SK-N-SH (cell line): ENCODE measurements around the gene NLRC5. TPM values are rescaled to one million over a fixed set of nuclear protein-coding genes. Genes with fewer than 3 reads are reported as not detected.
"Not testable (repeated sequence)": the region's sequence is repeated elsewhere in the genome, so short reads cannot be mapped to it uniquely, and the experiment has no call there.

ENCODE experiments used
- CTCF ChIA-PET: fragments of 300-600, 350-600 bp; formaldehyde crosslinking; extraction: SDS; loops from one replicate; lab custom pipeline; 2021; lab: Yijun Ruan, JAX
- POLR2A ChIA-PET: fragments of 350-600 bp; sonication (Branson Sonifier 250); formaldehyde crosslinking; extraction: SDS; loops from one replicate; lab custom pipeline; 2020; ENCODE audit warnings: antibody characterized with exemption, inconsistent platforms; lab: Yijun Ruan, JAX
- DNase-seq: peaks from one replicate; pipeline ENCODE4 v3.0.0; 2012
- H2AFZ ChIP-seq: fragments of 200-600 bp; sonication (generic); 2 replicates; pipeline ENCODE4 v1.8.1; 2016; ENCODE audit warnings: antibody characterized with exemption, mild to moderate bottlenecking, low read depth
- H3F3A ChIP-seq: fragments of 200-600 bp; sonication (generic); replicated peaks from 2 replicates; pipeline ENCODE3; 2016; ENCODE audit warnings: antibody characterized with exemption, mild to moderate bottlenecking; ENCODE audit not compliant: insufficient read depth
- H3K27ac ChIP-seq, 2 experiments: fragments of 200-500 bp in 1 of 2; fragments of 200-600 bp in 1 of 2; sonication (Bioruptor generic) in 1 of 2; sonication (generic), shearing (Covaris generic) in 1 of 2; 2 replicates each; pipeline versions ENCODE4 v1.5.1 to v1.6.1; 2014 to 2016; ENCODE audit warnings: low read depth in 2 of 2, inconsistent platforms in 1 of 2, low read length in 1 of 2, mild to moderate bottlenecking in 1 of 2, mixed read lengths in 1 of 2
- H3K27me3 ChIP-seq: fragments of 200-600 bp; sonication (generic), shearing (Covaris generic); 2 replicates; pipeline ENCODE4 v1.6.1; 2016; ENCODE audit warnings: mixed run types; ENCODE audit not compliant: insufficient read depth
- H3K36me3 ChIP-seq, 2 experiments: fragments of 200-500 bp in 1 of 2; fragments of 200-600 bp in 1 of 2; sonication (Bioruptor generic) in 1 of 2; sonication (generic) in 1 of 2; replicated peaks in 1 of 2; 2 replicates each; pipeline versions ENCODE3 to v1.5.1; 2014 to 2016; ENCODE audit warnings: low read length in 1 of 2, mild to moderate bottlenecking in 1 of 2; ENCODE audit not compliant: insufficient read depth in 2 of 2, control insufficient read depth in 1 of 2
- H3K4me1 ChIP-seq, 2 experiments: fragments of 200-500 bp in 1 of 2; fragments of 200-600 bp in 1 of 2; sonication (Bioruptor generic) in 1 of 2; sonication (generic), shearing (Covaris generic) in 1 of 2; 2 replicates each; pipeline versions ENCODE4 v1.5.1 to v1.6.1; 2014 to 2016; ENCODE audit warnings: low read depth in 1 of 2, low read length in 1 of 2, mixed run types in 1 of 2; ENCODE audit not compliant: insufficient read depth in 2 of 2, control insufficient read depth in 1 of 2
- H3K4me2 ChIP-seq: fragments of 200-600 bp; sonication (generic), shearing (Covaris generic); 2 replicates; pipeline ENCODE4 v1.6.1; 2017; ENCODE audit warnings: mixed run types
- H3K4me3 ChIP-seq, 2 experiments: fragments of 200-500 bp in 1 of 2; fragments of 200-600 bp in 1 of 2; sonication (Bioruptor generic) in 1 of 2; sonication (generic), shearing (Covaris generic) in 1 of 2; 2 replicates each; pipeline versions ENCODE4 v1.5.1 to v1.8.1; 2014 to 2016; ENCODE audit warnings: low read depth in 2 of 2, inconsistent platforms in 1 of 2, low read length in 1 of 2, mild to moderate bottlenecking in 1 of 2, mixed read lengths in 1 of 2, moderate library complexity in 1 of 2
- H3K79me2 ChIP-seq: fragments of 200-600 bp; sonication (generic); 2 replicates; pipeline ENCODE4 v1.8.1; 2017; ENCODE audit warnings: mild to moderate bottlenecking; ENCODE audit not compliant: insufficient read depth
- H3K9ac ChIP-seq: fragments of 200-600 bp; sonication (generic); 2 replicates; pipeline ENCODE4 v1.6.1; 2017; ENCODE audit warnings: mixed run types
- H3K9me2 ChIP-seq: fragments of 200-600 bp; sonication (generic); 2 replicates; pipeline ENCODE4 v1.6.1; 2017; ENCODE audit warnings: mixed run types
- H3K9me3 ChIP-seq: fragments of 200-600 bp; sonication (generic); 2 replicates; pipeline ENCODE4 v1.6.1; 2017; ENCODE audit warnings: mixed run types, mild to moderate bottlenecking, moderate library complexity
- H4K20me1 ChIP-seq: fragments of 200-600 bp; sonication (generic); 2 replicates; pipeline ENCODE4 v1.6.1; 2017; ENCODE audit warnings: mild to moderate bottlenecking, mixed run types; ENCODE audit not compliant: insufficient read depth
- EZH2phosphoT487 ChIP-seq: fragments of 200-600 bp; sonication (generic); IDR thresholded peaks from 2 replicates; pipeline ENCODE4 v1.6.1; 2017; ENCODE audit warnings: low read depth, mixed run types, mild to moderate bottlenecking, antibody characterized with exemption, moderate library complexity, borderline replicate concordance
- FOXJ3 ChIP-seq: sonication (generic); formaldehyde crosslinking; IDR thresholded peaks from 2 replicates; pipeline ENCODE4 v1.5.1; 2020; ENCODE audit warnings: mild to moderate bottlenecking, missing genetic modification reagents
- MXI1 ChIP-seq: IDR thresholded peaks from 2 replicates; pipeline ENCODE4 v1.6.1; 2012; ENCODE audit warnings: mild to moderate bottlenecking, low read depth, low read length, improper control_type of control experiment
- POLR2AphosphoS5 ChIP-seq: IDR thresholded peaks from 2 replicates; pipeline ENCODE4 v1.6.1; 2012; ENCODE audit warnings: low read depth, low read length
- RCOR1 ChIP-seq: fragments of 150-350 bp; IDR thresholded peaks from 2 replicates; pipeline ENCODE4 v1.6.1; 2017; ENCODE audit warnings: antibody characterized with exemption, low read length
- RXRA ChIP-seq: IDR thresholded peaks from 2 replicates; pipeline ENCODE4 v1.4.0; 2012; ENCODE audit warnings: low read depth, mild to moderate bottlenecking, borderline replicate concordance
- TAF1 ChIP-seq: IDR thresholded peaks from 2 replicates; pipeline ENCODE4 v1.6.1; 2012; ENCODE audit warnings: low read depth, mild to moderate bottlenecking, low read length, moderate library complexity, borderline replicate concordance
- WGBS: methylation state at CpG from one replicate; pipeline ENCODE4 v1.1.6; 2017; ENCODE audit warnings: low lambda C conversion rate; 5-methylcytosine and 5-hydroxymethylcytosine counted together
- polyA plus RNA-seq, 3 experiments: library from polyadenylated mRNA; depleted of rRNA; stranded (reverse); fragments of >200 nt; gene quantifications; 2 replicates each; pipeline ENCODE4 v1.2.3, GENCODE V29; 2012
- TF ChIP-seq, protein P1 (sequence below): fragments of 150-350 bp; IDR thresholded peaks from 2 replicates; pipeline ENCODE4 v1.6.1; 2017; ENCODE audit warnings: antibody characterized with exemption, low read length, low read depth, borderline replicate concordance
- TF ChIP-seq, protein P2 (sequence below): IDR thresholded peaks from 2 replicates; pipeline ENCODE4 v1.6.1; 2012; ENCODE audit warnings: mild to moderate bottlenecking, low read depth, low read length, moderate library complexity
- TF ChIP-seq, protein P3 (sequence below): IDR thresholded peaks from 2 replicates; pipeline ENCODE4 v1.4.0; 2012; ENCODE audit warnings: low read depth, borderline replicate concordance
- TF ChIP-seq, protein P4 (sequence below): IDR thresholded peaks from 2 replicates; pipeline ENCODE4 v1.4.0; 2012; ENCODE audit warnings: low read depth

Gene NLRC5
- polyA plus RNA-seq, 1 of the 3 experiments (the other 2 are of a cell fraction): 6.5 TPM

DNA sequence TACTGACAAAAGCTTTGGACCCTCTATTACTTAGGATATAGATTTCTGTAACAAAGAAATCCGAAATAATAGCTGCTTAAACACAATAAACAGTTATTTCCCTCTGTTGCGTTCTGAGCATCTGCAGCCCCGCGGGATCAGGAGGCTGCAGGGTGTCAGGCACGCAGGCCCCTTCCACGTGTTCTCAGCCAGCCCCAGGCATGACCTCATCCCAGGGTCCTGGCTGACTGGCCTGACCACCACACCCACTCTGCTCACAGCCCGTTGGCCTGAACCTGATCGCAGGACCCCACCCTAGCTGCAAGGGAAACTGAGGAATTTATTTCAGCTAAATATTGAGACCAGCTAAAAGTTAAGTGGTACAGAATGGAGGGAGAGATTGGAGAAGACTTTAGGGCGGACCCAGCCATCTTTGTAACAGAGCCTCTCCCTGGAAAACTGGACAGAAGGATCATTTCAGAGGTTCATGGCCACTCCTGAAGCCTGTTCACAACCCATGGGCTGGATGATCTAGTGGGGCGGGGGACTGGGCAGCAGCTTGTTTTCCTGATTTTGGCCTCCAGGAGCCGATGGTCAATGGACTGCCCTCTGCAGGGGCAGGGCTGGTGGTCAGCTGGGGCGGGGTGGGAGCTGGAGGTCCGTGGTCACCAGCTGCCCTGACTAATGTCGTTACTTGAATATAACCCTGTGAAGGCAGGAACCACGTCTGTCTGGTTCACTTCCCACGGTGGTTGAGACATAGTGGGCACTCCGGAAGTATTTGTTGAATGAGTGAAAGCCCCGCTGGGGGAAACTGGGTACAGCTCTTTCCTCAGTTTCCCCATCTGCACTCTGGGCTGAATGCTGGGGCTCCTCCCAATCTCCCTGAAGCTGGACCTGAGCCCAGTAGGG, 16.7 kb upstream of the NLRC5 start (continued):
- TF ChIP-seq, protein P1, sequence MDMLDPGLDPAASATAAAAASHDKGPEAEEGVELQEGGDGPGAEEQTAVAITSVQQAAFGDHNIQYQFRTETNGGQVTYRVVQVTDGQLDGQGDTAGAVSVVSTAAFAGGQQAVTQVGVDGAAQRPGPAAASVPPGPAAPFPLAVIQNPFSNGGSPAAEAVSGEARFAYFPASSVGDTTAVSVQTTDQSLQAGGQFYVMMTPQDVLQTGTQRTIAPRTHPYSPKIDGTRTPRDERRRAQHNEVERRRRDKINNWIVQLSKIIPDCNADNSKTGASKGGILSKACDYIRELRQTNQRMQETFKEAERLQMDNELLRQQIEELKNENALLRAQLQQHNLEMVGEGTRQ: no peak
- TF ChIP-seq MXI1 (no peak), FOXJ3 (no peak), TAF1 (no peak), RCOR1 (no peak), EZH2phosphoT487 (no peak), POLR2AphosphoS5 (no peak)
- TF ChIP-seq, protein P2, sequence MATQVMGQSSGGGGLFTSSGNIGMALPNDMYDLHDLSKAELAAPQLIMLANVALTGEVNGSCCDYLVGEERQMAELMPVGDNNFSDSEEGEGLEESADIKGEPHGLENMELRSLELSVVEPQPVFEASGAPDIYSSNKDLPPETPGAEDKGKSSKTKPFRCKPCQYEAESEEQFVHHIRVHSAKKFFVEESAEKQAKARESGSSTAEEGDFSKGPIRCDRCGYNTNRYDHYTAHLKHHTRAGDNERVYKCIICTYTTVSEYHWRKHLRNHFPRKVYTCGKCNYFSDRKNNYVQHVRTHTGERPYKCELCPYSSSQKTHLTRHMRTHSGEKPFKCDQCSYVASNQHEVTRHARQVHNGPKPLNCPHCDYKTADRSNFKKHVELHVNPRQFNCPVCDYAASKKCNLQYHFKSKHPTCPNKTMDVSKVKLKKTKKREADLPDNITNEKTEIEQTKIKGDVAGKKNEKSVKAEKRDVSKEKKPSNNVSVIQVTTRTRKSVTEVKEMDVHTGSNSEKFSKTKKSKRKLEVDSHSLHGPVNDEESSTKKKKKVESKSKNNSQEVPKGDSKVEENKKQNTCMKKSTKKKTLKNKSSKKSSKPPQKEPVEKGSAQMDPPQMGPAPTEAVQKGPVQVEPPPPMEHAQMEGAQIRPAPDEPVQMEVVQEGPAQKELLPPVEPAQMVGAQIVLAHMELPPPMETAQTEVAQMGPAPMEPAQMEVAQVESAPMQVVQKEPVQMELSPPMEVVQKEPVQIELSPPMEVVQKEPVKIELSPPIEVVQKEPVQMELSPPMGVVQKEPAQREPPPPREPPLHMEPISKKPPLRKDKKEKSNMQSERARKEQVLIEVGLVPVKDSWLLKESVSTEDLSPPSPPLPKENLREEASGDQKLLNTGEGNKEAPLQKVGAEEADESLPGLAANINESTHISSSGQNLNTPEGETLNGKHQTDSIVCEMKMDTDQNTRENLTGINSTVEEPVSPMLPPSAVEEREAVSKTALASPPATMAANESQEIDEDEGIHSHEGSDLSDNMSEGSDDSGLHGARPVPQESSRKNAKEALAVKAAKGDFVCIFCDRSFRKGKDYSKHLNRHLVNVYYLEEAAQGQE: no peak

DNA sequence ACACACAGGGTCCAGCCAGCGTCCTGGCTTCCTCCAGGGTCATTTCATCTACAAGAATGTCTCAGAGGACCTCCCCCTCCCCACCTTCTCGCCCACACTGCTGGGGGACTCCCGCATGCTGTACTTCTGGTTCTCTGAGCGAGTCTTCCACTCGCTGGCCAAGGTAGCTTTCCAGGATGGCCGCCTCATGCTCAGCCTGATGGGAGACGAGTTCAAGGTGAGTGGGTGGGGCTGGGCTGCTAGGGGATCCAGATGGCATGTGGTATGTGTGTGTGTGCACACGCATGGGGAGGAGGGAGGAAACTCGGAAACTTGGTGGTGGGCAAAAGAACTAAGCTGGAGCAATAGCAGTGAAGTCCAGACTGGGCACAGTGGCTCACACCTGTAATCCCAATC, 16.1 kb upstream of the NLRC5 start:
- Histone ChIP-seq H3K9ac (no peak overlapping the region), H3K27me3 (no peaks in the 10 kb centered on the region), H3F3A (peaks cover 6% of the 10 kb centered on the region), H3K79me2 (no peaks in the 10 kb centered on the region), H3K4me1 (peaks cover 0 to 13% of the 10 kb centered on the region in 2 experiments; a peak in 1 of 4 replicates), H4K20me1 (no peaks in the 10 kb centered on the region), H3K9me2 (no peaks in the 10 kb centered on the region), H3K27ac (no peak overlapping the region), H2AFZ (no peak overlapping the region), H3K9me3 (no peaks in the 10 kb centered on the region), H3K4me2 (no peak overlapping the region), H3K36me3 (no peaks in the 10 kb centered on the region), H3K4me3 (no peak overlapping the region)
- DNase-seq: no peak
- 86% methylated on average over 9 of the region's 9 CpGs for WGBS
- ChIA-PET CTCF (interaction anchor here (0.6 to 2.9 kb wide), 2 partner anchors 9 to 444 kb away, joined by 3 to 14 read pairs; no protein-coding TSS in a partner anchor), POLR2A (no interaction called here)
- TF ChIP-seq, protein P3, sequence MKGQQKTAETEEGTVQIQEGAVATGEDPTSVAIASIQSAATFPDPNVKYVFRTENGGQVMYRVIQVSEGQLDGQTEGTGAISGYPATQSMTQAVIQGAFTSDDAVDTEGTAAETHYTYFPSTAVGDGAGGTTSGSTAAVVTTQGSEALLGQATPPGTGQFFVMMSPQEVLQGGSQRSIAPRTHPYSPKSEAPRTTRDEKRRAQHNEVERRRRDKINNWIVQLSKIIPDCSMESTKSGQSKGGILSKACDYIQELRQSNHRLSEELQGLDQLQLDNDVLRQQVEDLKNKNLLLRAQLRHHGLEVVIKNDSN: no peak
- TF ChIP-seq, protein P4, sequence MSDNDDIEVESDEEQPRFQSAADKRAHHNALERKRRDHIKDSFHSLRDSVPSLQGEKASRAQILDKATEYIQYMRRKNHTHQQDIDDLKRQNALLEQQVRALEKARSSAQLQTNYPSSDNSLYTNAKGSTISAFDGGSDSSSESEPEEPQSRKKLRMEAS: no peak
- TF ChIP-seq RXRA: no peak

DNA sequence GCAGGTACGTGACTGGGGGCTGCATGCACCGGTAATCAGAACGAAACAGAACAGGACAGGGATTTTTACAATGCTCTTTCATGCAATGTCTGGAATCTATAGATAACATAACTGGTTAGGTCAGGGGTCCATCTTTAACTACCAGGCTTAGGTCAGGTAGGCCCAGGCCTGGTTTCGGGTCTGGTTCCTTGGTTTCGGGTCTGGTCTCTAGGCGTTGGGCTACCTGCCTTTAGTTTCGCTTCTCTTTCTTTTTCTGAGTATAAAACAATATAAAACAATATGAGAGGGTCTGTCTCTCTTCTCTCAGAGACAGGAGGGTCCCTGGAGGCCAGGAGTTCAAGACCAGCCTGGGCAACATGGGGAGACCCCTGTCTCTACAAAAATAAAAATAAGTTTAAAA, 15.5 kb upstream of the NLRC5 start:
- CTCF ChIA-PET: interaction anchor here (2.9 kb wide), 1 partner anchor 10 kb away, joined by 14 read pairs; no protein-coding TSS in a partner anchor
- DNase-seq, H3K27ac ChIP-seq, H3K9ac ChIP-seq, H2AFZ ChIP-seq, H3K9me3 ChIP-seq, H3K79me2 ChIP-seq, H3K4me3 ChIP-seq, H3F3A ChIP-seq, H3K4me2 ChIP-seq, H3K36me3 ChIP-seq, H4K20me1 ChIP-seq, POLR2A ChIA-PET, H3K9me2 ChIP-seq, H3K27me3 ChIP-seq: not testable (repeated sequence)
- peaks cover 0 to 13% of the 10 kb centered on the region in 2 experiments; a peak in 1 of 4 replicates for H3K4me1 ChIP-seq
- 82% methylated on average over 7 of the region's 7 CpGs for WGBS
